HepG2 (cell line): ENCODE data around the gene VEGFC. TPM values are rescaled to one million over a fixed set of nuclear protein-coding genes. Genes with fewer than 3 reads are reported as not detected.

Experiments
- ATAC-seq: fragments of 200-7000 bp; cut with Tn5 transposase; 3 replicates; pipeline ENCODE4 v1.9.1; 2020; ENCODE audit warnings: mild to moderate bottlenecking, moderate library complexity
- BruUV-seq: library from RNA; stranded (reverse); fragments of 400-500 nt; replicated peaks from 2 replicates; lab custom pipeline; 2021; lab: Mats Ljungman, UMichigan
- CTCF ChIA-PET: fragments of 300-600 bp; formaldehyde crosslinking; extraction: SDS; loops from one replicate; lab custom pipeline; 2021; ENCODE audit warnings: low total read pairs, inconsistent platforms, low intra/inter-chr PET ratio; lab: Yijun Ruan, JAX
- POLR2A ChIA-PET: fragments of 350-600 bp; sonication (Branson Sonifier 250); formaldehyde crosslinking; loops from one replicate; lab custom pipeline; 2020; ENCODE audit warnings: antibody characterized with exemption, inconsistent platforms; lab: Yijun Ruan, JAX
- DNase-seq: peaks from one replicate; pipeline ENCODE4 v3.0.0-alpha.2; 2015; ENCODE audit warnings: low spot score
- FAIRE-seq: peaks from 3 replicates; lab custom pipeline; 2011; peaks lifted over from hg19 to GRCh38; lab: Jason Lieb, UNC
- H2AFZ ChIP-seq: one replicate; pipeline ENCODE4 v1.6.1; 2011; ENCODE audit warnings: low read length, inconsistent platforms
- H3K27ac ChIP-seq: fragments of 300-600 bp; 3 replicates; pipeline ENCODE4 v1.8.0; 2011; ENCODE audit warnings: mixed run types, mild to moderate bottlenecking, mixed read lengths, low read length, inconsistent platforms; ENCODE audit not compliant: insufficient read depth; ENCODE audit errors: extremely low read length
- H3K27me3 ChIP-seq, 2 experiments: fragments of 200-600 bp in 1 of 2; 2 replicates in 1 of 2; 3 replicates in 1 of 2; pipeline versions ENCODE4 v1.6.0 to v1.8.0; 2011; ENCODE audit warnings: low read length in 2 of 2, mild to moderate bottlenecking in 2 of 2, moderate library complexity in 2 of 2, inconsistent platforms in 1 of 2; ENCODE audit not compliant: insufficient read depth in 2 of 2, control insufficient read depth in 1 of 2
- H3K36me3 ChIP-seq, 2 experiments: fragments of 200-600 bp in 1 of 2; replicated peaks in 1 of 2; 2 replicates in 1 of 2; 3 replicates in 1 of 2; pipeline versions ENCODE4 v1.5.1 to v1.8.0; 2011; ENCODE audit warnings: low read length in 2 of 2, inconsistent platforms in 1 of 2; ENCODE audit not compliant: insufficient read depth in 2 of 2, control insufficient read depth in 1 of 2
- H3K4me1 ChIP-seq: 2 replicates; pipeline ENCODE4 v1.5.1; 2012; ENCODE audit warnings: low read length, inconsistent platforms; ENCODE audit not compliant: insufficient read depth
- H3K4me2 ChIP-seq: 2 replicates; pipeline ENCODE4 v1.6.0; 2011; ENCODE audit warnings: low read depth, low read length, inconsistent platforms
- H3K4me3 ChIP-seq, 3 experiments: fragments of 200-600 bp in 1 of 3; sonication (generic), shearing (Covaris generic) in 1 of 3; replicated peaks in 1 of 3; 2 replicates each; pipeline ENCODE4 v1.5.1; 2011 to 2016; ENCODE audit warnings: low read length in 3 of 3, inconsistent platforms in 2 of 3, low read depth in 2 of 3, mild to moderate bottlenecking in 2 of 3, control low read depth in 1 of 3, mixed read lengths in 1 of 3; ENCODE audit not compliant: insufficient read depth in 1 of 3
- H3K79me2 ChIP-seq: one replicate; pipeline ENCODE4 v1.6.1; 2011; ENCODE audit warnings: low read length, inconsistent platforms; ENCODE audit not compliant: insufficient read depth
- H3K9ac ChIP-seq: 2 replicates; pipeline ENCODE4 v1.6.0; 2011; ENCODE audit warnings: mild to moderate bottlenecking, low read depth, low read length, inconsistent platforms; ENCODE audit not compliant: insufficient read depth
- H3K9me3 ChIP-seq: 2 replicates; pipeline ENCODE4 v1.5.1; 2012; ENCODE audit warnings: mild to moderate bottlenecking, low read length
- H4K20me1 ChIP-seq: 2 replicates; pipeline ENCODE4 v1.6.0; 2011; ENCODE audit warnings: inconsistent platforms, mild to moderate bottlenecking, low read length, moderate library complexity; ENCODE audit not compliant: insufficient read depth
- AKAP8 ChIP-seq: sonication (generic); formaldehyde crosslinking; IDR thresholded peaks from 2 replicates; pipeline ENCODE4 v1.5.1; 2020; ENCODE audit warnings: mild to moderate bottlenecking, missing genetic modification reagents
- KDM2A ChIP-seq: sonication (generic); formaldehyde crosslinking; IDR thresholded peaks from 2 replicates; pipeline ENCODE4 v1.4.0; 2020; ENCODE audit warnings: low read depth, missing genetic modification reagents, borderline replicate concordance
- SP1 ChIP-seq, 2 experiments: fragments of 450-650 bp in 1 of 2; sonication (generic) in 1 of 2; formaldehyde crosslinking in 1 of 2; IDR thresholded peaks; 2 replicates each; pipeline versions ENCODE4 v1.4.0 to v1.6.1; 2016 to 2020; ENCODE audit warnings: missing genetic modification reagents in 1 of 2
- SPEN ChIP-seq: sonication (generic); formaldehyde crosslinking; IDR thresholded peaks from 2 replicates; pipeline ENCODE4 v1.5.1; 2020; ENCODE audit warnings: low read depth, mild to moderate bottlenecking, missing genetic modification reagents
- WIZ ChIP-seq: sonication (generic); formaldehyde crosslinking; IDR thresholded peaks from 2 replicates; pipeline ENCODE4 v1.5.1; 2020; ENCODE audit warnings: mild to moderate bottlenecking, missing genetic modification reagents
- ZFP36 ChIP-seq: fragments of 150-350 bp; IDR thresholded peaks from 2 replicates; pipeline ENCODE4 v1.6.1; 2018; ENCODE audit warnings: borderline replicate concordance, low read length, low read depth; ENCODE audit not compliant: partially characterized antibody
- ZFP90 ChIP-seq: sonication (generic); formaldehyde crosslinking; IDR thresholded peaks from 2 replicates; pipeline ENCODE4 v1.8.0; 2022; ENCODE audit warnings: missing genetic modification reagents, mild to moderate bottlenecking, inconsistent platforms, borderline replicate concordance
- ZKSCAN5 ChIP-seq: sonication (generic); formaldehyde crosslinking; IDR thresholded peaks from 2 replicates; pipeline ENCODE4 v1.5.1; 2020; ENCODE audit warnings: mild to moderate bottlenecking, missing genetic modification reagents
- ZNF563 ChIP-seq: sonication (generic); formaldehyde crosslinking; IDR thresholded peaks from 2 replicates; pipeline ENCODE4 v1.8.0; 2022; ENCODE audit warnings: mild to moderate bottlenecking, moderate library complexity, missing genetic modification reagents
- ZNF615 ChIP-seq: sonication (generic); formaldehyde crosslinking; IDR thresholded peaks from 2 replicates; pipeline ENCODE4 v1.5.0; 2020; ENCODE audit warnings: mild to moderate bottlenecking, missing genetic modification reagents, borderline replicate concordance
- ZNF747 ChIP-seq: sonication (generic); formaldehyde crosslinking; IDR thresholded peaks from 2 replicates; pipeline ENCODE4 v1.8.1; 2023; ENCODE audit warnings: missing genetic modification reagents, mild to moderate bottlenecking, borderline replicate concordance
- WGBS: methylation state at CpG from one replicate; pipeline ENCODE4 v1.1.6; 2017; ENCODE audit warnings: low lambda C conversion rate; 5-methylcytosine and 5-hydroxymethylcytosine counted together
- in situ Hi-C: cut with HindIII; loops from 2 replicates; pipeline ENCODE4 v1.10.0; 2017; ENCODE audit warnings: low pct_unique_long_range_greater_than_20kb; ENCODE audit not compliant: extremely low pct_ligation_motif_present
- intact Hi-C: fragments of 100-400 bp; cut with micrococcal nuclease; formaldehyde crosslinking; loops from one replicate; pipeline ENCODE4 v1.10.0; 2022; ENCODE audit not compliant: unreplicated experiment
- polyA plus RNA-seq, 8 experiments: library from polyadenylated mRNA; depleted of rRNA in 3 of 8; stranded (reverse) in 7 of 8; unstranded in 1 of 8; fragments of >200 nt; fragmentation: Illumina TruSeq in 4 of 8; extraction: Trizol in 4 of 8; gene quantifications; 2 replicates each; pipeline versions ENCODE4 v1.2.1 to v1.2.3, GENCODE V29; 2011 to 2016; ENCODE audit warnings: low read depth in 4 of 8, missing spikeins in 1 of 8, mixed read lengths in 1 of 8; ENCODE audit not compliant: insufficient read depth in 1 of 8
- total RNA-seq, 5 experiments: library from RNA; depleted of rRNA; stranded (reverse); fragments of >200 nt; fragmentation: Illumina TruSeq; extraction: Trizol; gene quantifications; 2 replicates each; pipeline ENCODE4 v1.2.3, GENCODE V29; 2016; ENCODE audit warnings: low read depth in 1 of 5
- TF ChIP-seq, protein P1 (sequence below): sonication (generic); formaldehyde crosslinking; IDR thresholded peaks from 2 replicates; pipeline ENCODE4 v1.5.0; 2020; ENCODE audit warnings: missing genetic modification reagents

VEGFC gene
- total and polyA plus RNA-seq, 2 of the 13 experiments (the other 11 are each of a cell fraction or from before 2014, with no cell fraction given), result not detected

DNA sequence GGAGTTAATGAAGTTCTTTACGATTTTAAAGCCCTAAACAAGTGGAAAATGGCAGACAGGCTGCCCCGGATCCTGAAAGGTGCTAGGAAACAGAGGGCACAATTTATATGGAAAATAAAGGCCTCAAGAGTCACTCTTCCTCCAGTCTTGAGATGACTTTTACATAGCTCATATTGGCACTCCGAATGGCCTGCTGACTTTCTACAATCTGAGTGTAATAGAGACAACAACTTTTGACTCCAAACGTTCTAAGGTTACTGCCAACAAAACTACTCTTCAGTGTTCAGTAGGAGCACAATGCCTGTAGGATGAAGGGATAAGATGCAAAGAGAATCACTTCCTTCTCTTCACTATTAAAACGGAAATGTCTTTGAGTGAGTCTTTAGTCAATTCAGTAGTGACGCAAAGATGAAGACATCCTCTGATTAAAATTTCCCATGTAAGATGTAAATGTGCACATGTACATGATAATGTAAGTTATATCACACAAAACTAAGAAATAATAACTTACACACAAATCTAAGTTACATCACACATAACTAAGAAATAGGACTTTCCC, 40.5 kb downstream of the VEGFC start:
- Histone ChIP-seq H2AFZ (no peak overlapping the region), H3K4me1 (no peaks in the 10 kb centered on the region), H3K27me3 (no peaks in the 10 kb centered on the region), H4K20me1 (no peaks in the 10 kb centered on the region), H3K27ac (no peak overlapping the region), H3K9me3 (no peaks in the 10 kb centered on the region), H3K79me2 (no peaks in the 10 kb centered on the region), H3K36me3 (no peaks in the 10 kb centered on the region), H3K4me3 (no peak overlapping the region), H3K9ac (no peak overlapping the region), H3K4me2 (no peak overlapping the region)
- 19% methylated on average over 6 of the region's 6 CpGs for WGBS
- CTCF ChIA-PET, result no interaction called here
- FAIRE-seq, result no peak
- ATAC-seq, result no peak
- no peak for DNase-seq
- intact Hi-C loops, result no loop called here
- in situ Hi-C loops, result no loop called here
- no peak for TF ChIP-seq AKAP8
- TF ChIP-seq SP1 (IDR thresholded peaks at IDR 0.05), result no peak
- TF ChIP-seq SP1 (CRISPR knock-in tag; IDR thresholded peaks at IDR 0.05), result no peak
- no peak for TF ChIP-seq ZFP90
- no peak for TF ChIP-seq KDM2A (CRISPR knock-in tag)
- TF ChIP-seq ZNF615, result no peak
- TF ChIP-seq WIZ (CRISPR knock-in tag), result no peak
- TF ChIP-seq ZNF563 (CRISPR knock-in tag), result no peak
- no peak for TF ChIP-seq ZKSCAN5 (CRISPR knock-in tag)
- TF ChIP-seq ZNF747 (CRISPR knock-in tag), result no peak
- TF ChIP-seq ZFP36, result no peak
- TF ChIP-seq SPEN (CRISPR knock-in tag), result no peak
- TF ChIP-seq, protein P1, sequence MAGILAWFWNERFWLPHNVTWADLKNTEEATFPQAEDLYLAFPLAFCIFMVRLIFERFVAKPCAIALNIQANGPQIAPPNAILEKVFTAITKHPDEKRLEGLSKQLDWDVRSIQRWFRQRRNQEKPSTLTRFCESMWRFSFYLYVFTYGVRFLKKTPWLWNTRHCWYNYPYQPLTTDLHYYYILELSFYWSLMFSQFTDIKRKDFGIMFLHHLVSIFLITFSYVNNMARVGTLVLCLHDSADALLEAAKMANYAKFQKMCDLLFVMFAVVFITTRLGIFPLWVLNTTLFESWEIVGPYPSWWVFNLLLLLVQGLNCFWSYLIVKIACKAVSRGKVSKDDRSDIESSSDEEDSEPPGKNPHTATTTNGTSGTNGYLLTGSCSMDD (CRISPR knock-in tag), result no peak
- POLR2A ChIA-PET, result no interaction called here
- no TSS peak for BruUV-seq
